Measurements from ENCODE around the gene GABBR1. TPM values are rescaled to one million over a fixed set of nuclear protein-coding genes. Genes with fewer than 3 reads are reported as not detected.

GABBR1 gene
- total RNA-seq, 2 experiments from 2014 or later = 78.4 to 79.9 TPM

GRCh38 chr6:29524044-29524443 is 108.9 kb downstream of the GABBR1 start:
- Mint-ChIP-seq H3K36me3 (ENCODE audit: low read depth) (no peaks in the 10 kb centered on the region), H3K4me1 (ENCODE audit: low read depth) (no peaks in the 10 kb centered on the region), H3K27me3 (peaks cover 37% of the 10 kb centered on the region), H3K4me3 (no peak overlapping the region), H3K9me3 (no peaks in the 10 kb centered on the region), H3K27ac (no peak overlapping the region)
- no peak for DNase-seq
- no peaks in the 10 kb centered on the region for H3K9me3 ChIP-seq (ENCODE audit: control insufficient read depth in 1 of 2, insufficient read depth in 1 of 2, low read length in 2 of 2)
- POLR2A ChIA-PET = interaction anchor here (0.7 kb wide), 1 partner anchor 10 kb away, joined by 3 read pairs; no protein-coding TSS in a partner anchor
- no peaks in the 10 kb centered on the region for H3K4me1 ChIP-seq (ENCODE audit: insufficient read depth, low read length)
- H3K36me3 ChIP-seq (ENCODE audit: insufficient read depth, low read length) = no peaks in the 10 kb centered on the region
- no peak overlapping the region for H3K27ac ChIP-seq (ENCODE audit: low read depth in 1 of 2, low read length in 2 of 2)
- no peak for ATAC-seq (ENCODE audit: poor library complexity)
- H3K27me3 ChIP-seq (ENCODE audit: control insufficient read depth in 1 of 2, insufficient read depth in 2 of 2, low read length in 2 of 2) = peaks cover 4 to 16% of the 10 kb centered on the region in 2 experiments
- H3K4me3 ChIP-seq (ENCODE audit: low read length) = no peak overlapping the region
- no peak for TF ChIP-seq CTCF (IDR thresholded peaks at IDR 0.05)
- CTCF ChIA-PET = no interaction called here
- intact Hi-C loops (cut with DNase I, micrococcal nuclease) = no loop called here

GRCh38 chr6:29522227-29522626 is 110.8 kb downstream of the GABBR1 start:
- intact Hi-C loops (cut with DNase I, micrococcal nuclease) = no loop called here
- Histone ChIP-seq H3K27me3 (ENCODE audit: control insufficient read depth in 1 of 2, insufficient read depth in 2 of 2, low read length in 2 of 2) (peaks cover 4 to 16% of the 10 kb centered on the region in 2 experiments), H3K4me1 (ENCODE audit: insufficient read depth, low read length) (no peaks in the 10 kb centered on the region), H3K4me3 (ENCODE audit: low read length) (no peak overlapping the region), H3K27ac (ENCODE audit: low read depth in 1 of 2, low read length in 2 of 2) (no peak overlapping the region), H3K36me3 (ENCODE audit: insufficient read depth, low read length) (no peaks in the 10 kb centered on the region), H3K9me3 (ENCODE audit: control insufficient read depth in 1 of 2, insufficient read depth in 1 of 2, low read length in 2 of 2) (no peaks in the 10 kb centered on the region)
- ChIA-PET POLR2A (no interaction called here), CTCF (no interaction called here)
- H3K4me3 Mint-ChIP-seq = no peak overlapping the region
- DNase-seq (no peak), ATAC-seq (ENCODE audit: poor library complexity) (no peak)
- no peak overlapping the region for H3K27ac Mint-ChIP-seq
- no peaks in the 10 kb centered on the region for H3K9me3 Mint-ChIP-seq
- TF ChIP-seq CTCF (IDR thresholded peaks at IDR 0.05) = no peak
- no peaks in the 10 kb centered on the region for H3K36me3 Mint-ChIP-seq (ENCODE audit: low read depth)
- no peaks in the 10 kb centered on the region for H3K4me1 Mint-ChIP-seq (ENCODE audit: low read depth)
- H3K27me3 Mint-ChIP-seq = peaks cover 33% of the 10 kb centered on the region

GRCh38 chr6:29521006-29521680 is 111.8 kb downstream of the GABBR1 start:
- POLR2A ChIA-PET = no interaction called here
- Histone ChIP-seq H3K9me3 (ENCODE audit: control insufficient read depth in 1 of 2, insufficient read depth in 1 of 2, low read length in 2 of 2) (no peaks in the 10 kb centered on the region), H3K4me1 (ENCODE audit: insufficient read depth, low read length) (peaks cover 2% of the 10 kb centered on the region), H3K36me3 (ENCODE audit: insufficient read depth, low read length) (no peaks in the 10 kb centered on the region), H3K4me3 (ENCODE audit: low read length) (no peak overlapping the region), H3K27ac (ENCODE audit: low read depth in 1 of 2, low read length in 2 of 2) (no peak overlapping the region), H3K27me3 (ENCODE audit: control insufficient read depth in 1 of 2, insufficient read depth in 2 of 2, low read length in 2 of 2) (peaks cover 4 to 13% of the 10 kb centered on the region in 2 experiments)
- DNase-seq = no peak
- TF ChIP-seq CTCF (IDR thresholded peaks at IDR 0.05) = no peak
- ATAC-seq (ENCODE audit: poor library complexity) = no peak
- CTCF ChIA-PET = no interaction called here
- intact Hi-C loops (cut with DNase I, micrococcal nuclease) = no loop called here
- Mint-ChIP-seq H3K4me1 (ENCODE audit: low read depth) (peaks cover 3% of the 10 kb centered on the region), H3K27me3 (peaks cover 28% of the 10 kb centered on the region), H3K4me3 (no peak overlapping the region), H3K9me3 (no peaks in the 10 kb centered on the region), H3K27ac (no peak overlapping the region), H3K36me3 (ENCODE audit: low read depth) (no peaks in the 10 kb centered on the region)
